NCI-H446 (cell line): Measurements from ENCODE around the gene SPATA31D1.

Experiments used
- DNase-seq, 2 experiments: peaks; one replicate each; lab custom pipeline; 2025; lab: John Stamatoyannopoulos, UW

SPATA31D1 gene

GRCh38 chr9:82022121-82022520 lies 33.5 kb downstream of the SPATA31D1 start:
- DNase-seq = peak in 1 of 2 experiments; percentile 48

GRCh38 chr9:82024908-82025307 lies 36.3 kb downstream of the SPATA31D1 start:
- DNase-seq = no peak

- DNase-seq = peak; percentile 1 to 55
Measured at GRCh38 chr9:82031538-82032280, 43.1 kb downstream of the SPATA31D1 start.

- no peak for DNase-seq
Measured at GRCh38 chr9:82034956-82035731, 46.6 kb downstream of the SPATA31D1 start.

- peak in 1 of 2 experiments; percentile 52 for DNase-seq
Measured at GRCh38 chr9:82036086-82036485, 47.5 kb downstream of the SPATA31D1 start.

GRCh38 chr9:82037126-82037525 lies 48.6 kb downstream of the SPATA31D1 start:
- DNase-seq = no peak

GRCh38 chr9:82038897-82039296 lies 50.3 kb downstream of the SPATA31D1 start:
- no peak for DNase-seq
